Measurements from ENCODE around the gene C14orf119.

C14orf119 gene

DNA sequence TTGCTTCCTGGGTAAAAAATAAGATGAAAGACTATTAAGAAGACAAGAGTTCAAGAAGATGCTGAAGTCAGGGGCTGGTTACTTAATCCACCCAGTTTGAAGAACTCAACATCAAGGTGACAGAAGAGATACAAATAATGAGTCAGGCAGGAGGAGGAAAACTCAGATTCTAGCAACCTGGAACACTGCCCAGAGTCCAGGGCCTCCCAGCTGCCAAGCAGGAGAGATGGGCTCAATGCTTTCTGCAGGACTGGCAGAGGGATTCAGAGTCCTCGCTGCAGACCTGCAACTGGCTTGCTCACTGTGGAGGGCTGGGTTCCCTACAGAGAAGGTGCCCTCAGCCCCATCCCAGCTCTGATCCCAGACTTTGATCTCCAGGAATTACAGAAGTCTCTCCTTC is 52.4 kb downstream of the C14orf119 start:
- no peak for DNase-seq (ENCODE audit: low spot score)

DNA sequence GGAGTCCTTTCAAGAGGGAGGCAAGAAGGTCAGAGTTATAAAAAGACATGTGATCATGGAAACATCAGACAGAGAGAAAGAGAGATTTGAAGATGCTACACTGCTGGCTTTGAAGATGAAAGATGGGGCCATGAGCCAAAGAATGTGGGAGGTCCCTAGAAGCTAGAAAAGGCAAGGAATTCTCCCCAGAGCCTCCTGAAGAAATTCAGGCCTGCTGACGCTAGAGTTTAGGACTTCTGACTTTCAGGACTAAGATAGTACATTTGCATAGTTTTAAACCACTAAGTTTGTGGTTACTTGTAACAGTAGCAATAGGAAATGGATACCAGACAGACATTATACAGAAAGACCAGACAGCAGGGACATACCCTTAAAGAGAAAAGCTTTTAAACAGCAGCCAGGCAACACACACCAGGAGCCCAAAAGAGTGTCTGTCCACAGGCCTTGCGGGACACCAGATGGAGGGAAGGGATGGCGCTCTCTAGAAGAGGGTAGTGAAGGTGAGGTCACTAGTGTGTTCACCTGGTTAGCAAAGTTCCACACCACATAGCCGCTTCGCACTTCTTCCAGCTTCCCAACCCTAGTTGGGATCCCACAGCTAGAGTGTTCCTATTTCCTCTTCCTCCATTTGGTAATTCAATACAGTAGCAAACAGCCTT is 53.4 kb downstream of the C14orf119 start:
- DNase-seq (ENCODE audit: low spot score), result no peak

DNA sequence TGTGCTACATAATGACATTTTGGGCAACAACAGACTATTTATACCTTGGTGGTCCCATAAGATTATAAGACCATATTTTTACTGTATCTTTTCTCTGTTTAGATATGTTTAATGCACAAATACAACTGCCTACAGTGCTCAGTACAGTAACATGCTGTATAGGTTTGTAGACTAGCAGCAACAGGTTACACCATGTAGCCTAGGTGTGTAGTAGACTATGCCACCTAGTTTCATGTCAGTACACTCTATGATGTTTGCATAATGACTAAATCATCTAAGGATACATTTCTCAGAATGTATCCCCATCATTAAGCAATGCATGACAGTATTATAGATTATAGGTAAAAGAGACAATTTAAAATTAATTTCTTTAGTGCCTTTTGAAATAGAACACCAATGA is 54.4 kb downstream of the C14orf119 start:
- no peak for DNase-seq (ENCODE audit: low spot score)

Measured in SK-N-DZ (cell line).